HEK293 (cell line): Measurements from ENCODE around the gene GNAI2.

ENCODE experiments used
- CTCF ChIA-PET: fragments of 350-600 bp; formaldehyde crosslinking; extraction: SDS; loops from one replicate; lab custom pipeline; 2021; ENCODE audit warnings: antibody characterized with exemption; lab: Yijun Ruan, JAX
- POLR2A ChIA-PET: fragments of 300-600 bp; formaldehyde crosslinking; extraction: SDS; loops from one replicate; lab custom pipeline; 2020; ENCODE audit warnings: antibody characterized with exemption, inconsistent platforms; lab: Yijun Ruan, JAX
- H3K27ac ChIP-seq: fragments of 200-500 bp; sonication (Bioruptor generic); 2 replicates; pipeline ENCODE4 v1.5.1; 2014; ENCODE audit warnings: low read depth, low read length, control low read depth, inconsistent platforms; ENCODE audit errors: extremely low read depth
- H3K36me3 ChIP-seq, 2 experiments: fragments of 200-500 bp in 1 of 2; sonication (Bioruptor generic) in 1 of 2; 1 replicate in 1 of 2; 2 replicates in 1 of 2; pipeline ENCODE4 v1.5.1; 2014 to 2017; ENCODE audit warnings: inconsistent platforms in 2 of 2, low read length in 2 of 2; ENCODE audit not compliant: control insufficient read depth in 2 of 2, insufficient read depth in 1 of 2
- H3K4me1 ChIP-seq: fragments of 200-500 bp; sonication (Bioruptor generic); 2 replicates; pipeline ENCODE4 v1.5.1; 2014; ENCODE audit warnings: mild to moderate bottlenecking, low read length, inconsistent platforms; ENCODE audit not compliant: control insufficient read depth, insufficient read depth
- H3K4me3 ChIP-seq: 2 replicates; pipeline ENCODE4 v1.5.1; 2011; ENCODE audit warnings: low read depth, mild to moderate bottlenecking, control low read depth, low read length, moderate library complexity
- H3K9me3 ChIP-seq: fragments of 200-500 bp; sonication (Bioruptor generic); 2 replicates; pipeline ENCODE4 v1.5.1; 2014; ENCODE audit warnings: low read depth, low read length, inconsistent platforms; ENCODE audit not compliant: control insufficient read depth, insufficient read depth
- ELK4 ChIP-seq: IDR thresholded peaks from 2 replicates; pipeline ENCODE4 v1.6.1; 2011; ENCODE audit warnings: mild to moderate bottlenecking, low read depth, low read length, borderline replicate concordance
- GLI4 ChIP-seq: fragments of 450-650 bp; formaldehyde crosslinking; IDR thresholded peaks from 2 replicates; pipeline ENCODE4 v1.5.1; 2016; ENCODE audit warnings: missing biosample characterization, missing genetic modification characterization
- GLIS2 ChIP-seq: fragments of 450-650 bp; formaldehyde crosslinking; IDR thresholded peaks from 2 replicates; pipeline ENCODE4 v1.5.1; 2016; ENCODE audit warnings: missing biosample characterization, missing genetic modification characterization
- HOXA7 ChIP-seq: sonication (generic); formaldehyde crosslinking; IDR thresholded peaks from 2 replicates; pipeline ENCODE4 v1.8.1; 2022; ENCODE audit warnings: missing genetic modification reagents, borderline replicate concordance
- SCRT1 ChIP-seq: fragments of 450-650 bp; formaldehyde crosslinking; IDR thresholded peaks from 2 replicates; pipeline ENCODE4 v1.5.1; 2016; ENCODE audit warnings: missing biosample characterization, missing genetic modification characterization, borderline replicate concordance
- SP2 ChIP-seq: fragments of 450-650 bp; formaldehyde crosslinking; IDR thresholded peaks from 2 replicates; pipeline ENCODE4 v1.5.1; 2016; ENCODE audit warnings: missing biosample characterization, missing genetic modification characterization
- SP3 ChIP-seq: fragments of 450-650 bp; formaldehyde crosslinking; IDR thresholded peaks from 2 replicates; pipeline ENCODE4 v1.5.1; 2016; ENCODE audit warnings: missing biosample characterization, missing genetic modification characterization
- ZBTB1 ChIP-seq: fragments of 450-650 bp; formaldehyde crosslinking; IDR thresholded peaks from 2 replicates; pipeline ENCODE4 v1.5.1; 2016; ENCODE audit warnings: missing biosample characterization, missing genetic modification characterization
- ZBTB20 ChIP-seq: fragments of 450-650 bp; formaldehyde crosslinking; IDR thresholded peaks from 2 replicates; pipeline ENCODE4 v1.5.1; 2016; ENCODE audit warnings: missing biosample characterization, missing genetic modification characterization
- ZBTB44 ChIP-seq: fragments of 450-650 bp; IDR thresholded peaks from 2 replicates; pipeline ENCODE4 v1.5.1; 2018; ENCODE audit warnings: missing biosample characterization, mild to moderate bottlenecking, missing genetic modification characterization
- ZNF2 ChIP-seq: fragments of 450-650 bp; formaldehyde crosslinking; IDR thresholded peaks from 2 replicates; pipeline ENCODE4 v1.5.1; 2016; ENCODE audit warnings: missing biosample characterization, missing genetic modification characterization
- ZNF23 ChIP-seq: fragments of 450-650 bp; formaldehyde crosslinking; IDR thresholded peaks from 2 replicates; pipeline ENCODE4 v1.5.1; 2016; ENCODE audit warnings: missing biosample characterization, missing genetic modification characterization, borderline replicate concordance
- ZNF366 ChIP-seq: fragments of 450-650 bp; formaldehyde crosslinking; conservative IDR thresholded peaks from 2 replicates; pipeline ENCODE4 v1.5.1; 2016; ENCODE audit warnings: missing biosample characterization, missing genetic modification characterization
- ZNF394 ChIP-seq: fragments of 450-650 bp; formaldehyde crosslinking; IDR thresholded peaks from 2 replicates; pipeline ENCODE4 v1.5.1; 2016; ENCODE audit warnings: missing biosample characterization, missing genetic modification characterization, mild to moderate bottlenecking, moderate library complexity, borderline replicate concordance
- ZNF398 ChIP-seq: fragments of 450-650 bp; formaldehyde crosslinking; IDR thresholded peaks from 2 replicates; pipeline ENCODE4 v1.5.1; 2017; ENCODE audit warnings: missing biosample characterization, missing genetic modification characterization
- ZNF621 ChIP-seq: fragments of 450-650 bp; formaldehyde crosslinking; IDR thresholded peaks from 2 replicates; pipeline ENCODE4 v1.5.1; 2017; ENCODE audit warnings: missing biosample characterization, missing genetic modification characterization
- ZNF629 ChIP-seq: fragments of 450-650 bp; formaldehyde crosslinking; IDR thresholded peaks from 2 replicates; pipeline ENCODE4 v1.5.1; 2017; ENCODE audit warnings: missing biosample characterization, missing genetic modification characterization
- ZNF704 ChIP-seq: fragments of 450-650 bp; formaldehyde crosslinking; IDR thresholded peaks from 2 replicates; pipeline ENCODE4 v1.5.1; 2016; ENCODE audit warnings: missing biosample characterization, missing genetic modification characterization
- ZNF76 ChIP-seq: fragments of 450-650 bp; formaldehyde crosslinking; IDR thresholded peaks from 2 replicates; pipeline ENCODE4; 2016; ENCODE audit warnings: low read depth, missing biosample characterization, missing genetic modification characterization, borderline replicate concordance
- ZNF768 ChIP-seq: fragments of 450-650 bp; formaldehyde crosslinking; IDR thresholded peaks from 2 replicates; pipeline ENCODE4 v1.5.1; 2018; ENCODE audit warnings: missing biosample characterization, mild to moderate bottlenecking, missing genetic modification characterization

The GNAI2 gene

GRCh38 chr3:50264964-50265485 lies 29.0 kb downstream of the GNAI2 start (continued):
- TF ChIP-seq ZNF398 (tag by site-specific recombination), result no peak
- TF ChIP-seq ZBTB44 (tag by site-specific recombination), result no peak
- no peak for TF ChIP-seq HOXA7 (CRISPR knock-in tag)
- TF ChIP-seq SCRT1, result no peak
- peak; percentile 1; the same call in 1 of the 2 replicates for TF ChIP-seq SP2
- peak; percentile 22; the same call in 1 of the 2 replicates for TF ChIP-seq ZNF629
- no peak for TF ChIP-seq ZNF2 (tag by site-specific recombination)
- TF ChIP-seq SP3 (tag by site-specific recombination), result peak; percentile 64; the same call in 1 of the 2 replicates
- TF ChIP-seq ELK4, result no peak
- TF ChIP-seq ZNF366 (tag by site-specific recombination), result peak; percentile 8; the same call in 1 of the 2 replicates
- no peak for TF ChIP-seq ZNF23 (tag by site-specific recombination)
- no peak for TF ChIP-seq ZNF704 (tag by site-specific recombination)
- TF ChIP-seq GLI4, result no peak
- peak; percentile 73 for TF ChIP-seq ZBTB20 (tag by site-specific recombination)
- TF ChIP-seq ZBTB1 (tag by site-specific recombination), result no peak
- no peak for TF ChIP-seq ZNF621

- ChIA-PET POLR2A (interaction anchor here (0.9 to 1.9 kb wide), 5 partner anchors 19 to 69 kb away, joined by 3 to 9 read pairs (median 7); partner anchors contain the start of genes GNAI2, HYAL3, IFRD2 and NAA80), CTCF (interaction anchor here (0.9 to 1.4 kb wide), 2 partner anchors 9 to 12 kb away, joined by 3 read pairs; no protein-coding TSS in a partner anchor)
Measured at GRCh38 chr3:50265571-50265970, 29.6 kb downstream of the GNAI2 start.

GRCh38 chr3:50266017-50266416 lies 30.0 kb downstream of the GNAI2 start:
- H3K36me3 ChIP-seq, result no peaks in the 10 kb centered on the region
- no peak overlapping the region for H3K27ac ChIP-seq
- ChIA-PET CTCF (interaction anchor here (1.0 to 1.4 kb wide), 2 partner anchors 12 to 39 kb away, joined by 3 read pairs; no protein-coding TSS in a partner anchor), POLR2A (interaction anchor here (0.9 to 1.9 kb wide), 2 partner anchors 26 to 33 kb away, joined by 3 to 9 read pairs; partner anchors contain the start of genes HYAL3, IFRD2 and NAA80)
- H3K4me1 ChIP-seq, result peaks cover 3% of the 10 kb centered on the region; the same call in 1 of the 2 replicates
- no peaks in the 10 kb centered on the region for H3K9me3 ChIP-seq
- peak; percentile 47; the same call in 1 of the 2 replicates for TF ChIP-seq ZNF394 (tag by site-specific recombination)
- TF ChIP-seq ZNF76, result no peak
- no peak overlapping the region for H3K4me3 ChIP-seq

More at GRCh38 chr3:50265571-50265970, 29.6 kb downstream of the GNAI2 start:
- no peaks in the 10 kb centered on the region for H3K9me3 ChIP-seq
- TF ChIP-seq GLIS2 (tag by site-specific recombination) (peak; percentile 25; the same call in 1 of the 2 replicates), ZNF768 (tag by site-specific recombination) (no peak)
- H3K4me1 ChIP-seq, result peaks cover 3% of the 10 kb centered on the region; the same call in 1 of the 2 replicates
- no peaks in the 10 kb centered on the region for H3K36me3 ChIP-seq
- H3K4me3 ChIP-seq, result no peak overlapping the region
- no peak overlapping the region for H3K27ac ChIP-seq
